GM18520 (cell line): Measurements from ENCODE around the gene LRFN3.
"Not testable (repeated sequence)": the region's sequence is repeated elsewhere in the genome, so short reads cannot be mapped to it uniquely, and the experiment has no call there.

Experiments used
- ATAC-seq: cut with Tn5 transposase; IDR thresholded peaks from one replicate; pipeline ENCODE4 v1.9.1; 2021; ENCODE audit not compliant: unreplicated experiment

The LRFN3 gene

DNA sequence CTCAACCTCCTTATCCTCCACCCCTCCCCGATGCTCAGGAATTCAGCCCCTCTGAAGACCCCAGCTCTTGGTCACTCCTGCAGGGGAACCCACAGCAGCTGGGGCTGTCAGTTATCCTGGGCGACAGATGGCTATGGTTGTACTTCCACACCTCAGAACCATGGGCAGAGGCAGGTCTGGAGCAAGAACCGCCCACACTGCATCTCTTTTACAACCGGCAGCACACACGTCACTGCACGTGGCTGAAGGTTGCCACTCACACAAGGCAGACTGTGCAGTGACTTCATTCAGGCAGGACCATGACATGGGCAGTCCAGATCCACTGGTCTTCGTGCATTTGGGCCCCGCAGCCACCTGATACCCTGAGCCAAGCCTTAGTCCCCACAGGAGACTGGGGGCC is 37.3 kb downstream of the LRFN3 start:
- ATAC-seq = no peak

- no peak for ATAC-seq
Observed at GRCh38 chr19:35975608-35976214, 39.5 kb downstream of the LRFN3 start.

DNA sequence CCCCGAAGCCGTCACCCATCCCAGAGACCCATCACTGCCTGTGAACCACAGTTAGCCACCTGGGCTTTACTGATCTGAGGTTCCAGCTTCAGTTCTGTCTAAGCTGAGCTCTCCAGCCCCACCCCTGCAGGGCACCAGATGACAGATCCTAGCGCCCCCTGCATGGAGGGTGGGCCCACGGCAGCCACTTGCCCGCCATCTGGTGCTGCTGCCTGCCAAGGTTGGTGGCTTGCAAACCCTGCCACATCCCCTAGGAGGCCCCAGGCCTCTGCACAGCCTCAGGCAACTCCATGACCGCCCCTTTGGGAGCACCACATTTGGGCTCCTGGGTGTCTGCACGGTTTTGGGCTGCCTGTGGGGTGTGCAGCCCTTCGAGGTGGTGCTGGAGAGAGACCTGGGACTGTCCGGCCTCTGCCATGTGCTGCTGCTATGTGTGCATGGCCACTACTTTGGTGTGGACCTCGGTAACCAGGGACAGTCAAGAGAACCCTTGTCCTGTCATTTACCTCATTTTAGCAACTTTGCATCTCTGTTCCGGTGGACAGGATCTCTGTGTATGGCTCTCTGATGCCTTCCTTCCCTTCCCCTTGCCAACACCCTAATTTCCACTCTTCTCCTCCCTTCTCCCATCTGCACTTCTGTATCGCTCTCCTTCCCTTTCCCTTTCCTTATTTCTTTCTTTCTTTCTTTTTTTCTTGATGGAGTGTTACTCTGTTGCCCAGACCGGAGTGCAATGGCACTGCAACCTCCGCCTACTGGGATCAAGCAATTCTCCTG is 41.5 kb downstream of the LRFN3 start:
- ATAC-seq = no peak

DNA sequence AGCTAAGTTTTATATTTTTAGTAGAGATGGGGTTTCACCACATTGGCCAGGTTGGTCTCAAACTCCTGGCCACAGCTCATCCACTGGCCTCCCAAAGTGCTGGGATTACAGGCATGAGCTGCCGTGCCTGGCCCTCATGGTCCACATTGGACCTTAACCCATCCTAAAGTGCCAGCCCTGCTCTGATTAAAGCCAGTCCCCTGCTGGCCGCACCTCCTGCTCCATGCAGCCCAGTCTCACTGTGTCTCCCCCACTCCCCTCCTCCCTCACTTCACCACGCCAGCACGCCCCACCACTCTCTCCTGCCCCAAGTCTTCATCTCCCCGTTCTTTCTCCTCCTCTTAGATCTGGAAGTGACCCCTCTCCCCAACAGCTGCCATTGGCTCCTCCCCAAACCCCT is 42.1 kb downstream of the LRFN3 start:
- no peak for ATAC-seq

DNA sequence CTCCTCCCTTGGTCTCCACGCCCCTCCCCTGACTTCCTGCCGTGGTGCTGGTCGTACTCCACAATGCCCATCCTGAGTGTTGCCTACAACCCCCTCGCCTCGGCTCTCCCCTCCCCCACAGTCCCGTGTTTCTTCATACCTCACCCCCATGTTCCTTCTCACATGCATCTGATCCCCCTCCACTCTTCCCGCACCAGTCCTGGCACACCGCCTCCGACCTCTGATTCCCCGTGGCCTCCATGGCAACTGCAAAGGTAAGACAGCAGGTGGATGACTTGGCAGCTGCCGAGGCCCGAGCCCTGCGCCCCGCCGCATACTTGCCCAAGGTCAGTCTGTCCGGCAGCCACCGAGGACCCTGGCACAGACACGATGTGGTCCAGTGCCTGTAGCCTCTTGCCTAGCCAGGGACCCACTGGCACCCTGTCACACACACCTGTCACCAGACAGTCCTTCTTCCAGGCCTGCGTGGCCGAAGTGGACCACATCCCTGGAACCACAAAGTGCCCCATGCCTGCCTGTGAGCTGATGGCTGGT is 42.7 kb downstream of the LRFN3 start:
- ATAC-seq = no peak

- ATAC-seq = not testable (repeated sequence)
Observed at GRCh38 chr19:35980997-35981396, 44.8 kb downstream of the LRFN3 start.

DNA sequence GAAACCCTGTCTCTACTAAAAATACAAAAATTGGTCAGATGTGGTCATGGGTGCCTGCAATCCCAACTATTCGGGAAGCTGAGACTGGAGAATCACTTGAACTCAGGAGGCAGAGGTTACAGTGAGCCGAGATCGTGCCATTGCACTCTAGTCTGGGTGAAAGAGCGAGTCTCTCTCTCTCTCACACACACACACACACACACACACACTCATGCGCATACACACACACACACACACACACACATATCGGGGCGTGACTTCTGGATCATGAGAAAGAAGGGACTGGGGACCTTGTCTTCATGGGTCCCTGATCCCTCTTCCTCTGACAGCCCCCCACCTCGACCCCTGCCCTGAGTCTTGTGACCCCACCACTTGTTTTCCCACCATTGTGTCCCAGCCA is 47.0 kb downstream of the LRFN3 start:
- ATAC-seq = no peak

DNA sequence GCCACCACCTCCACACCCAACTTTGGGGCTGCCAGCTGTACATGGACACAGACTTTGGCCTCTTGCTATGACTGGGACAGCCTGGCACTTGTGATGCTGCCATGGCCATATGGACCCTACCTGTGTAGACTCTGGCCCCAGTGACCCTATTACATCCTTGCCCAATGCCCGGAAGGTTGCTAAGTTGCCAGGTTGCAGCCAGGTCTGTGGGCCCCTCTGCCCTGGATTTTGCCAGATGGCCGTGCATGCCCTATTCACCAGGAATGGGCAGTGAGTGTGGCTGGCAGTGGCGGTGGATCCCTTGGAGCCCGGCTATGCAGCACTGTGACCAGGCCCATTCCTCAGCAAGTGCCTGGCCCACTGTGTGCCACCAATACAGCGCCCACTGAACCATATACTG is 49.9 kb downstream of the LRFN3 start:
- ATAC-seq = no peak

- no peak for ATAC-seq
Observed at GRCh38 chr19:35986664-35987570, 50.7 kb downstream of the LRFN3 start.

- ATAC-seq = no peak
Observed at GRCh38 chr19:35987571-35987896, 51.4 kb downstream of the LRFN3 start.

DNA sequence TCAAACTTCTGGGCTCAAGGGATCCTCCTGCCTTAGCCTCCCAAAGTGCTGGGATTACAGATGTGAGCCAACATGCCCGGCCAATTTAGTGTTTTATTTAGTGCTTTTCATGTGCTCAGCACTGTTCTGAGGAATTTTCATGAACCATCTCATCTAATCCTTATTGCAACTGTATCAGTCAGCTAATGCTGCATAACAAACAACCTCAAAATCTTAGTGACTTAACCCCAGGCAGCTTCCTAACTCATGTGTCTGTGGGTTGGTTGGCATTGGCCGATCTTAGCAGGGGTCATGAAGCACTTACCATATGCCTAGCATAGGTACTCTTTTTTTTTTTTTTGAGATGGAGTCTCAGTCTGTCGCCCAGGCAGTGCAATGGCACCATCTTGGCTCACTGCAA is 52.6 kb downstream of the LRFN3 start:
- no peak for ATAC-seq

DNA sequence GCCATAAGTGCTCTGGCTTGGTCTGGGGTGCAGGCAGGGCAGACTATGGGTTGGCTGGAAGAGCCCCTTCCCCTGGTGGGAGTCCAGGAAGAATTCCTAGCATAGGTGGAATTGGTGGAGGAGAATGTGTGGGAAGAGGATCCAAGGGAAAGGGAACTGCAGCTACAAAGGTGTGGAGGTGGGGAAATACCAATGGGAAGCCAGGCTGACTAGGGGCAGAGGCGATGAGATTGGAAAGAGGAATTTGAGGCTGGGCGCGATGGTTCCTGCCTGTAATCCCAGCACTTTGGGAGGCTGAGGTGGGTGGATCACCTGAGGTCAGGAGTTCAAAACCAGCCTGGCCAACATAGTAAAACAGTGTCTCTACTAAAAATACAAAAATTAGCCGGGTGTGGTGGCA is 54.0 kb downstream of the LRFN3 start:
- no peak for ATAC-seq

- ATAC-seq = no peak
Observed at GRCh38 chr19:35990771-35991730, 54.9 kb downstream of the LRFN3 start.

- no peak for ATAC-seq
Observed at GRCh38 chr19:35991731-35992450, 55.7 kb downstream of the LRFN3 start.

DNA sequence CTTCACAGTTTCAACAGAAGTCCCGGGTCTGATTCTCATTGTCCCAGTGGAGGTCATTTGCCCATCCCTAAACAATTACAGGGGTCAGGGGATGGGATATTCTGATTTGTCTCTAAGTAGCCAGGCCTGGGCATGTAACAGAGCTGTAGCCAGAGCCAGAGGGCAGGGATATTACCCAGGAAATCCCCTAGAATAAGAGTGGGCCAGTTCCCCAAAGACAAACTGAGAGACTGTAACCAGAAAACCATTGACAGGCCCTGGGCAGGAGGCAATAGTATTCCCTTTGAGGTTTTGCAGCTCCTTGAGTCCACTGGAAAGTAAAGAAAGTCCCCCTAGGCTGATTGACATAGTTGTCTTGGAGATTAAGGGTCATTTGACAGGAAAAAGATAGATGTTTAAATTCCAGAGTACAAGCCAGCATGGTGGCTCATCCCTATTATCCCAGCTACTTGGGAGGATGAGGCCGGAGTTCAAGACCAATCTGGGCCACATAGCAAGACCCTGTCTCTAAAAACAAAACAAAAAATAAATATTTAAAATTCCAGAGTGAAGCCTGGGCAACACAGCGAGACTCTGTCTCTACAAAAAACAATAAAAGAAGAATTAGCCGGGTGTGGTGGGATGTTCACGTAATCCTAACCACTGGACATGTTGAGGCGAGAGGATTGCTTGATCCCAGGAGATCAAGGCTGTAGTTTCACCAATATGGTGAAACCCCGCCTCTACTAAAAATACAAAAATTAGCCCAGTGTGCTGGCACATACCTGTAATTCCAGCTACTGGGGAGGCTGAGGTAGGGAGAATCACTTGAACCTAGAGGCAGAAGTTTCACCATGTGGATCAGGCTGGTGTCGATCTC is 57.0 kb downstream of the LRFN3 start:
- no peak for ATAC-seq

DNA sequence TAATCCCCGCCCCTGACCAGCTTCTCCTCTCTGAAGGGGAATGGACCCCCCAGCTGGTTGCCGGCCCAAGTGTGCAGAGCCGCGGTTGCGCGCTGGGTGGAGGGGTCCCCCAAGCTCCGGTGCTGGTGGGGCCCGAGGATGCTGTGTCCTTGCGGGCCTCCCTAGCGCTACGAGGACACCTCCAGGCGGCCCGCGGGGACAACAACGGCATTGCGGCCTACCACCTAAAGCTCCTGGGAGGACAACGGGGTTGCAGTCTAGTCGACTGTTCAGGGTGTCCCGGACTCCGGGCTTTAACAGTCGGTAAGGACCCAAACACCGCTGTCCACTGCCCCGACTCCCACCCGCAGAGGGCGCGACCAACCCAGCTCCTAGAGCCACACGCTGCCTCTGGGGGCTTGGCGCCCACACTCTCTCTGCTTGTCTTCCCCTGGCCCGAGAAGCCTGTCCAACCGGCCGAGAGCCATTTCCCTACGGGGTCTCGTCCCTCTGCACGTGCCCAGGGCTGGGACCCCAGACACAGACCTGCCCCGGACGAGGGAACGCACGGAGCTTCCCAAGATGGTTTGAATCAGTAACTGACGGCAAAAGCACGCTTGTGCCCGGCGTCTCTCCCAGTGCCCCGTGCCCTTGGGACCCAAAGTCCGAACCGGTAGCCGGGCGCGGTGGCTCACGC is 57.9 kb downstream of the LRFN3 start:
- ATAC-seq = no peak
